ENCODE results near the gene PNMA1.

PNMA1 gene

DNA sequence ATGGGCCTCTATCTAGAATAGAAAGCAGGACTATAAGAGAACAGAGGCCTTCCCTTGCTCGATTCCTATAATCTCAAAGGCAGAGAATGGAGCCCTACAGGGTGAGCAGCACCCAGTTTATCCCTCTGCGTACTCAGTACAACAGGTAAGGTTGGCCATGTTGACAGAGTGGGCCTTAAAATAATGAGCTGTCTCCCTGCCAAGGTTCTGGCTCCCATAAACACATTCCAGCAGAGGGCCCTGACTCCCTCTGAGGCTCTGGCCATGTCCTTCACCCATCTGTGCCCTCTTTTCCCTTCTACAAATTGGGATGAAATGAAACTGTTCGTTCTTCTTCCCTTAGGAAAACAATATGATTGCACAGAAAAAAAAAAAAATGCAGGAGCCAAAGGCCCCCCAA is 16.9 kb upstream of the PNMA1 start:
- H3K4me3 ChIP-seq (ENCODE audit: low read length) = no peak overlapping the region
- TF ChIP-seq, protein P1, sequence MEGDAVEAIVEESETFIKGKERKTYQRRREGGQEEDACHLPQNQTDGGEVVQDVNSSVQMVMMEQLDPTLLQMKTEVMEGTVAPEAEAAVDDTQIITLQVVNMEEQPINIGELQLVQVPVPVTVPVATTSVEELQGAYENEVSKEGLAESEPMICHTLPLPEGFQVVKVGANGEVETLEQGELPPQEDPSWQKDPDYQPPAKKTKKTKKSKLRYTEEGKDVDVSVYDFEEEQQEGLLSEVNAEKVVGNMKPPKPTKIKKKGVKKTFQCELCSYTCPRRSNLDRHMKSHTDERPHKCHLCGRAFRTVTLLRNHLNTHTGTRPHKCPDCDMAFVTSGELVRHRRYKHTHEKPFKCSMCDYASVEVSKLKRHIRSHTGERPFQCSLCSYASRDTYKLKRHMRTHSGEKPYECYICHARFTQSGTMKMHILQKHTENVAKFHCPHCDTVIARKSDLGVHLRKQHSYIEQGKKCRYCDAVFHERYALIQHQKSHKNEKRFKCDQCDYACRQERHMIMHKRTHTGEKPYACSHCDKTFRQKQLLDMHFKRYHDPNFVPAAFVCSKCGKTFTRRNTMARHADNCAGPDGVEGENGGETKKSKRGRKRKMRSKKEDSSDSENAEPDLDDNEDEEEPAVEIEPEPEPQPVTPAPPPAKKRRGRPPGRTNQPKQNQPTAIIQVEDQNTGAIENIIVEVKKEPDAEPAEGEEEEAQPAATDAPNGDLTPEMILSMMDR (conservative IDR thresholded peaks at IDR 0.05; ENCODE audit: low read depth, low read length) = peak; percentile 6
- DNase-seq (ENCODE audit: low read depth) = no peak

DNA sequence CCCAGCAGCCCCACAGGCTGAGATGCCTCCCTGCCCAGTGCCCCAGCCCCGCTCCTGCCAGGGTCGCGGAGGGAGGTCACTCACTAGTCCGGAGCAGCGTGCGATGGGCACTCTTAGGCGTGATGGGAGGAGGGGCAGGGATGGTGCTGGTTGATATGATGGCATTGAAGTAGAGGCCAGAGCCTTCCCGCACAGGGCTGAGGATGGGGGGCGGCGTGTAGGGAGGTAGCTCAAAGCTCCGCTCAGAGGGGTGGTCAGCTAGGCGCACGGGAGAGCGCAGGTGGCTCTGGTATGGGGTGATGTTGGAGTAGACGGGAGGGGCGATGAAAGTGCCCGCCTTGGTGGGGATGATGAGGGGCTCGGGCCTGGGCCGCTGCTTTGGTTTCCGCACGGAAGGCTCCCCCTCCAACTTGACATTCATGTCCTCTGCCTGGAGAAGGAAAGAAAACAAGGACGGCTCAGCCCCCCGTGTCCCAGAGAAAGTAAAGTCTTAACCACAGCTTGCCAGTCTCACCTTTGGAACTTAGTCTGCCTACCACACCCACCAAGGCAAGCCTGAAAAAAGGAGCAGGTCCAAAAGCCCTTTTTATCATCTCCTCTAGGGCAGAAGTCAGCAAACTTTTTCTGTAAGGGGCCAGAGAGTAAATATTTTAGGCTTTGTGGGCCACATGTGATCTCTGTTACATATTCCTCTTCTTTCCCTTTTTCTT is 15.5 kb upstream of the PNMA1 start:
- TF ChIP-seq, protein P1 (conservative IDR thresholded peaks at IDR 0.05; ENCODE audit: low read depth, low read length) = no peak
- DNase-seq (ENCODE audit: low read depth) = no peak
- H3K4me3 ChIP-seq (ENCODE audit: low read length) = no peak overlapping the region

DNA sequence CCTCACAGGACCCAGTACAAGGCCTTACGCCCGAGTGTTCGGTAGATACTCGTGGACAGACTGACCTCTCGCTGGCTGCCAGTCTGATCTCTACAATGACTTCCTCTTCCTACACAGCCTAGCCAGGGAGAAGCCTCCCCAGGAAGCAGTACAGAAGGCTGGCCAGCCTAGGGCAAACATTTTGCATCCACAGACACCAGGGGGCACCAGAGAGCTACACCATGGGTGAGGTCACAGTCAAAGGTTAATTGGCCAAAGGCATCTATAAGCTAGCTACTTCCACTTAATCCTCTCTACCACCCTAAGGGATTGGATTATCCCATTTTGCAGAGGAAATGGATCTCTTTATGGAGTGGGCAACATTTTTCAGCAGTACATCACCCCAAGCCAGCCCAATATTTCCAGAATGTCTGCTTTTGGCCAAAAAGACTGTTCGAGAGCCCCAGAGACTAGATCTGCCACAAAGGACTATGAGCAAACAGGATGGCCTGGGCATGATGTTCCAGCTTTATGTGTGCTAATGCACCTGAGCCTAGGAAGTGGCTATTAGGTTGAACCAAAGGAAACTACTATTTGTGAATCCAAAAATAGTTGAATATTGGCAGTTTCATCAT is 14.6 kb upstream of the PNMA1 start:
- DNase-seq (ENCODE audit: low read depth) = peak; percentile 62
- no peak overlapping the region for H3K4me3 ChIP-seq (ENCODE audit: low read length)
- TF ChIP-seq, protein P1 (conservative IDR thresholded peaks at IDR 0.05; ENCODE audit: low read depth, low read length) = peak; percentile 94

DNA sequence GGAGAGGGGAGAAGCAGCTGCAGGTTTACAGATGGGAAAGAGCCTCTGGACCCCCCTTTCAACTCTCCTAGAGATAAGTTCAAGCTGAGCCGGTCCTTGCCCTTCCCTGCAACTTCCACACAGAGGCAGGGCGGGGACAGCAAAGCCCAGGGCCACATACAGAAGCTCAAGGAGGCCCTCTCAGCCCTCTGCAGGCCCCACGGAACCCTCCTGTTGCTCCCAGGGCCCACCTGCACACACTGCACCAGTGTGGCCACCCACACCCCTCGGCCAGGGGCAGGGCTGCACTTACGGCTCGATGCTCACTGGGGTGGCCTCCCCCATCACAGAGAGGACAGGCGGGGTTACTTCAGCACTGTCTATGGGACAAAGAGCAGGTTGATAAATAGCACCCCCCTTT is 13.0 kb upstream of the PNMA1 start:
- TF ChIP-seq, protein P1 (conservative IDR thresholded peaks at IDR 0.05; ENCODE audit: low read depth, low read length) = no peak
- no peak overlapping the region for H3K4me3 ChIP-seq (ENCODE audit: low read length)
- no peak for DNase-seq (ENCODE audit: low read depth)

DNA sequence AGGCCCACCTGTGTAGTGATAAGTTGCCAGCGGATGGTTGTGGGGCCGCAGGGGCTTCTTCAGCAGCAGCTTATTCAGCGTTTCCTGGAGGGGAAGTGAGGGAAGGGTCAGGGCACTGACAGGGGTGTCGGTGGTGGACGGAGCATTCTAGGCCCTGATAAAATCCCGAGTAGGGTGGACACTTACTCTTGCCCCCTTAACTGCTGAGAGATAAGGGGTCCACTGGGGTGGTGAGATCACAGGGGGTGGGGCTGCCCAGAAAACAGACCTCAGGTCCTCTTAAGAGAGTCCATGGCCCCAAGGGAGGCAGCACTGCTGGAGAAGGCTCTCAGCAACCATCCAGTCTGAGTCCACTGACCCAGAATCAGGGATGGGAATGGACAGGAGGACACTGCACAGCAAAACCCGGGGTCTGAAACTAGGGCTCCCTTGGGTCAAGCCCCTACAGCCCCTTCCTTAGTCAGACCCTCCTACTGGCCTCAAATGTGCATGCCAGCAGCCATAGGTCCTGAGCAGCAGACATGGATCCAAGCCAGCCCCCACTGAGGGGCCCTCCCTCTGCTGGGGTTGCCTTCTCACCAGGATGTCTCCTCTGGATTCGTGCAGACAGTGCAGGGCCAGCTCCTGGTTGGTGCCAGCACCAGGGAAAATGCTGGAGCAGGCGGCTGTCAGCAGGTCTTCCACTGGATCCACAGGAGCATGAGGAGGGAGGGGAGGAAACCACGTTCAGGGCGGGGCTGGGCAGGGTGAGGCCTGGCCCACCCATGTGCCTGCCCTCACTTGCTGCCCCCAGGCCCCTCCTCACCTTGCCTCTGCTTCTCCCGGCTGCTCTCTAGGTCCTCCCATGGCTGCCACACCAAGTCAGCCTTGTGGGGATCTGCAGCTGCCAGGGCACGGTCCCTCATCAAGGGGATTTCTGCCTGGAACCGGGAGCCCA is 12.1 kb upstream of the PNMA1 start:
- TF ChIP-seq, protein P1 (conservative IDR thresholded peaks at IDR 0.05; ENCODE audit: low read depth, low read length) = no peak
- H3K4me3 ChIP-seq (ENCODE audit: low read length) = no peak overlapping the region
- no peak for DNase-seq (ENCODE audit: low read depth)

DNA sequence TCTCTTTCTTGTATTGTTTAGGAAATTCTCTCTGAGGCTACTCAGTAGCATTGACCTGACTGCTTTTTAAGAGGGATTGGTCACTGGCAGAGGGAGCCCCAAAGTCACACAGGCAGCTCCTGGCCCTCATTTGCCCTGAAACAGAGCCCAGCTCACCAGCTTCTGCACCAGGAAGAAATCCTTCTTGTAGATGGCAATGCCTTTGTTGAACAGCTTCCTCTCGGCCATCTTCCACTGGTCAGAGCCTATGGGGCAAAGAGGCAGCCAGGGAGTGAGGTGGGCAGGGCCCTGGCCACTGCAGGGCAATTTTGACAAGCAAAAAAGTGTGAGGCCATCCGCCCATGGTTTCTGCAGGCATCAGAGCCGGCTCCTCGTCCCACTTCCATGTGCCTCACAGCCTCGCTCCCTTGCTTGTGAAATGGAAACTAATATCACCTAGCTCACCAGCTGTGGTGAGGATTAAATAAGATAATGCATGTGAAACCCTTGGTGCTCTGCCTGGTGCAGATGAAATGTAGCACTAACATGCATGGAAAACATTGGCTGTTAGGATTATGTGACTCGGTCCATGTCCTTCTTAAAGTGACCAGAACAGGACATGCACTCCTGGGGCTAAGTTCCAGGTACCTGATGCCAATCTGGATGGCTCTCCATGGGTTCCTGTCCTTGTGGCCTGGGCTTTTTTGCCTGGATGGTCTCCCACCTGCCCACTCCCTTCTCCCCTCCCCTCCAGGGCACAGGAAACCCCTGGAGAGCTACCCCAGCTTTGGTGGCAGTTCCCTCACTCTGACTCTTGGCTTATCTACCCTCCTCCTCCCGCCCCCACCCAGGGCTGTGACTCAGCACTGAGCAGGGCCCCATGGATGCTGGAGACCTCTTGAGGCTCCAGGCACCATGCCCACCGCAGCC is 11.2 kb upstream of the PNMA1 start:
- TF ChIP-seq, protein P1 (conservative IDR thresholded peaks at IDR 0.05; ENCODE audit: low read depth, low read length) = no peak
- no peak overlapping the region for H3K4me3 ChIP-seq (ENCODE audit: low read length)
- DNase-seq (ENCODE audit: low read depth) = no peak

Data from retinal pigment epithelial cell (primary cell).